HG03159 (cell line): ENCODE results near the gene C19orf73.

Source experiments
- ATAC-seq: cut with Tn5 transposase; IDR thresholded peaks from one replicate; pipeline ENCODE4 v1.9.1; 2021; ENCODE audit warnings: mild to moderate bottlenecking, moderate library complexity; ENCODE audit not compliant: unreplicated experiment

The C19orf73 gene

GRCh38 chr19:49070416-49070815, 48.5 kb downstream of the C19orf73 start:
- no peak for ATAC-seq

- ATAC-seq: no peak
Measured at GRCh38 chr19:49069026-49069425, 49.9 kb downstream of the C19orf73 start.
